Neural cell (in vitro differentiated cells): ENCODE results near the gene PLIN4.

Experiments used
- CTCF ChIP-seq: fragments of 450-650 bp; IDR thresholded peaks from 2 replicates; pipeline ENCODE4 v1.5.1; 2014; ENCODE audit warnings: antibody characterized with exemption, mild to moderate bottlenecking, moderate library complexity; ENCODE audit not compliant: poor library complexity, severe bottlenecking
- EZH2 ChIP-seq: fragments of 200-600, 300-800 bp; shearing (Covaris generic), sonication (generic); IDR thresholded peaks from 2 replicates; pipeline ENCODE4 v1.6.1; 2014; ENCODE audit warnings: antibody characterized with exemption, low read length, borderline replicate concordance, mild to moderate bottlenecking; ENCODE audit not compliant: insufficient read depth, poor library complexity, severe bottlenecking
- MXI1 ChIP-seq: fragments of 450-650 bp; conservative IDR thresholded peaks from 2 replicates; pipeline ENCODE4 v1.6.1; 2014; ENCODE audit warnings: antibody characterized with exemption, mild to moderate bottlenecking; ENCODE audit not compliant: poor library complexity, severe bottlenecking
- POLR2AphosphoS5 ChIP-seq: IDR thresholded peaks from 2 replicates; pipeline ENCODE4 v1.6.1; 2012

- TF ChIP-seq CTCF = no peak
- TF ChIP-seq POLR2AphosphoS5 = no peak
- no peak for TF ChIP-seq EZH2
- TF ChIP-seq MXI1 = no peak
Measured at GRCh38 chr19:4553775-4554174, 35.5 kb upstream of the PLIN4 start.
